HepG2 (cell line): Measurements from ENCODE around the gene SLC4A9. TPM values are rescaled to one million over a fixed set of nuclear protein-coding genes. Genes with fewer than 3 reads are reported as not detected.

Source experiments
- ATAC-seq: fragments of 200-7000 bp; cut with Tn5 transposase; 3 replicates; pipeline ENCODE4 v1.9.1; 2020; ENCODE audit warnings: mild to moderate bottlenecking, moderate library complexity
- Bru-seq: library from RNA; stranded (reverse); fragments of 400-500 nt; gene quantifications from one replicate; lab custom pipeline; 2021; lab: Mats Ljungman, UMichigan
- BruChase-seq, 2 experiments: library from RNA; stranded (reverse); fragments of 400-500 nt; gene quantifications; one replicate each; lab custom pipeline; 2021; lab: Mats Ljungman, UMichigan
- BruUV-seq: library from RNA; stranded (reverse); fragments of 400-500 nt; replicated peaks from 2 replicates; lab custom pipeline; 2021; lab: Mats Ljungman, UMichigan
- CTCF ChIA-PET: fragments of 300-600 bp; formaldehyde crosslinking; extraction: SDS; loops from one replicate; lab custom pipeline; 2021; ENCODE audit warnings: low total read pairs, inconsistent platforms, low intra/inter-chr PET ratio; lab: Yijun Ruan, JAX
- POLR2A ChIA-PET: fragments of 350-600 bp; sonication (Branson Sonifier 250); formaldehyde crosslinking; loops from one replicate; lab custom pipeline; 2020; ENCODE audit warnings: antibody characterized with exemption, inconsistent platforms; lab: Yijun Ruan, JAX
- DNase-seq: peaks from one replicate; pipeline ENCODE4 v3.0.0-alpha.2; 2015; ENCODE audit warnings: low spot score
- FAIRE-seq: peaks from 3 replicates; lab custom pipeline; 2011; peaks lifted over from hg19 to GRCh38; lab: Jason Lieb, UNC
- H2AFZ ChIP-seq: one replicate; pipeline ENCODE4 v1.6.1; 2011; ENCODE audit warnings: low read length, inconsistent platforms
- H3K27ac ChIP-seq: fragments of 300-600 bp; 3 replicates; pipeline ENCODE4 v1.8.0; 2011; ENCODE audit warnings: mixed run types, mild to moderate bottlenecking, mixed read lengths, low read length, inconsistent platforms; ENCODE audit not compliant: insufficient read depth; ENCODE audit errors: extremely low read length
- H3K27me3 ChIP-seq, 2 experiments: fragments of 200-600 bp in 1 of 2; 2 replicates in 1 of 2; 3 replicates in 1 of 2; pipeline versions ENCODE4 v1.6.0 to v1.8.0; 2011; ENCODE audit warnings: low read length in 2 of 2, mild to moderate bottlenecking in 2 of 2, moderate library complexity in 2 of 2, inconsistent platforms in 1 of 2; ENCODE audit not compliant: insufficient read depth in 2 of 2, control insufficient read depth in 1 of 2
- H3K36me3 ChIP-seq, 2 experiments: fragments of 200-600 bp in 1 of 2; replicated peaks in 1 of 2; 2 replicates in 1 of 2; 3 replicates in 1 of 2; pipeline versions ENCODE4 v1.5.1 to v1.8.0; 2011; ENCODE audit warnings: low read length in 2 of 2, inconsistent platforms in 1 of 2; ENCODE audit not compliant: insufficient read depth in 2 of 2, control insufficient read depth in 1 of 2
- H3K4me1 ChIP-seq: 2 replicates; pipeline ENCODE4 v1.5.1; 2012; ENCODE audit warnings: low read length, inconsistent platforms; ENCODE audit not compliant: insufficient read depth
- H3K4me2 ChIP-seq: 2 replicates; pipeline ENCODE4 v1.6.0; 2011; ENCODE audit warnings: low read depth, low read length, inconsistent platforms
- H3K4me3 ChIP-seq, 3 experiments: fragments of 200-600 bp in 1 of 3; sonication (generic), shearing (Covaris generic) in 1 of 3; replicated peaks in 1 of 3; 2 replicates each; pipeline ENCODE4 v1.5.1; 2011 to 2016; ENCODE audit warnings: low read length in 3 of 3, inconsistent platforms in 2 of 3, low read depth in 2 of 3, mild to moderate bottlenecking in 2 of 3, control low read depth in 1 of 3, mixed read lengths in 1 of 3; ENCODE audit not compliant: insufficient read depth in 1 of 3
- H3K79me2 ChIP-seq: one replicate; pipeline ENCODE4 v1.6.1; 2011; ENCODE audit warnings: low read length, inconsistent platforms; ENCODE audit not compliant: insufficient read depth
- H3K9ac ChIP-seq: 2 replicates; pipeline ENCODE4 v1.6.0; 2011; ENCODE audit warnings: mild to moderate bottlenecking, low read depth, low read length, inconsistent platforms; ENCODE audit not compliant: insufficient read depth
- H3K9me3 ChIP-seq: 2 replicates; pipeline ENCODE4 v1.5.1; 2012; ENCODE audit warnings: mild to moderate bottlenecking, low read length
- H4K20me1 ChIP-seq: 2 replicates; pipeline ENCODE4 v1.6.0; 2011; ENCODE audit warnings: inconsistent platforms, mild to moderate bottlenecking, low read length, moderate library complexity; ENCODE audit not compliant: insufficient read depth
- FOSL2 ChIP-seq: sonication (generic); formaldehyde crosslinking; IDR thresholded peaks from 2 replicates; pipeline ENCODE4 v1.4.0; 2020; ENCODE audit warnings: missing genetic modification reagents
- GFI1 ChIP-seq: sonication (generic); formaldehyde crosslinking; IDR thresholded peaks from 2 replicates; pipeline ENCODE4 v1.5.0; 2020; ENCODE audit warnings: missing genetic modification reagents, mild to moderate bottlenecking, borderline replicate concordance
- MAZ ChIP-seq, 2 experiments: sonication (generic) in 1 of 2; formaldehyde crosslinking in 1 of 2; IDR thresholded peaks; 2 replicates each; pipeline versions ENCODE4 v1.5.0 to v1.6.1; 2012 to 2020; ENCODE audit warnings: low read depth in 2 of 2, mild to moderate bottlenecking in 2 of 2, borderline replicate concordance in 1 of 2, improper control_type of control experiment in 1 of 2, low read length in 1 of 2, missing genetic modification reagents in 1 of 2, moderate library complexity in 1 of 2
- MIER2 ChIP-seq: IDR thresholded peaks from 2 replicates; pipeline ENCODE4 v1.6.1; 2016; ENCODE audit warnings: missing biosample characterization, missing genetic modification reagents
- NR3C1 ChIP-seq: sonication (generic); formaldehyde crosslinking; IDR thresholded peaks from 2 replicates; pipeline ENCODE4 v1.4.0; 2020; ENCODE audit warnings: missing genetic modification reagents
- ZNF318 ChIP-seq: sonication (generic); formaldehyde crosslinking; IDR thresholded peaks from 2 replicates; pipeline ENCODE4 v1.4.0; 2020; ENCODE audit warnings: mild to moderate bottlenecking, missing genetic modification reagents
- ZNF691 ChIP-seq: sonication (generic); formaldehyde crosslinking; IDR thresholded peaks from 2 replicates; pipeline ENCODE4 v1.4.0; 2020; ENCODE audit warnings: missing genetic modification reagents, low read depth, mild to moderate bottlenecking, borderline replicate concordance
- WGBS: methylation state at CpG from one replicate; pipeline ENCODE4 v1.1.6; 2017; ENCODE audit warnings: low lambda C conversion rate; 5-methylcytosine and 5-hydroxymethylcytosine counted together
- in situ Hi-C: cut with HindIII; loops from 2 replicates; pipeline ENCODE4 v1.10.0; 2017; ENCODE audit warnings: low pct_unique_long_range_greater_than_20kb; ENCODE audit not compliant: extremely low pct_ligation_motif_present
- intact Hi-C: fragments of 100-400 bp; cut with micrococcal nuclease; formaldehyde crosslinking; loops from one replicate; pipeline ENCODE4 v1.10.0; 2022; ENCODE audit not compliant: unreplicated experiment
- long read RNA-seq, 2 experiments: library from RNA in 1 of 2; library from polyadenylated mRNA in 1 of 2; stranded (forward) in 1 of 2; unstranded in 1 of 2; transcript quantifications; one replicate each; pipeline ENCODE4 v2.0.0, GENCODE V29; 2019 to 2022
- polyA minus RNA-seq, 3 experiments: library from RNA; depleted of rRNA, polyadenylated mRNA; stranded (reverse); fragments of >200 nt; gene quantifications; 2 replicates each; pipeline ENCODE4 v1.2.3, GENCODE V29; 2011; ENCODE audit warnings: low replicate concordance in 1 of 3
- polyA plus RNA-seq, 8 experiments: library from polyadenylated mRNA; depleted of rRNA in 3 of 8; stranded (reverse) in 7 of 8; unstranded in 1 of 8; fragments of >200 nt; fragmentation: Illumina TruSeq in 4 of 8; extraction: Trizol in 4 of 8; gene quantifications; 2 replicates each; pipeline versions ENCODE4 v1.2.1 to v1.2.3, GENCODE V29; 2011 to 2016; ENCODE audit warnings: low read depth in 4 of 8, missing spikeins in 1 of 8, mixed read lengths in 1 of 8; ENCODE audit not compliant: insufficient read depth in 1 of 8
- total RNA-seq, 5 experiments: library from RNA; depleted of rRNA; stranded (reverse); fragments of >200 nt; fragmentation: Illumina TruSeq; extraction: Trizol; gene quantifications; 2 replicates each; pipeline ENCODE4 v1.2.3, GENCODE V29; 2016; ENCODE audit warnings: low read depth in 1 of 5

Gene SLC4A9
- total RNA-seq (2016; rRNA removed; fragmentation: Illumina TruSeq; extraction: Trizol) (not detected in 2 replicates), polyA plus RNA-seq (2011; rRNA removed) (0.05 TPM in 1 of 2 replicates, not detected in the other), polyA minus RNA-seq (2011; rRNA and poly(A)+ RNA removed; ENCODE audit: low replicate concordance) (not detected in 2 replicates), Bru-seq, nascent RNA (percentile 10 among the genes with signal in this experiment), BruChase-seq, experiment 1, labeled RNA remaining after a 6-hour chase (not detected), BruChase-seq, experiment 2, labeled RNA remaining after a 2-hour chase (percentile 6 among the genes with signal in this experiment)
- not detected in 2 replicates for total RNA-seq (2016; cell fraction: cytosol; rRNA removed; fragmentation: Illumina TruSeq; extraction: Trizol; ENCODE audit: low read depth)
- not detected in 2 replicates for total RNA-seq (2016; cell fraction: insoluble cytoplasmic fraction; rRNA removed; fragmentation: Illumina TruSeq; extraction: Trizol)
- not detected in 2 replicates for total RNA-seq (2016; cell fraction: membrane; rRNA removed; fragmentation: Illumina TruSeq; extraction: Trizol)
- not detected in 2 replicates for total RNA-seq (2016; cell fraction: nucleus; rRNA removed; fragmentation: Illumina TruSeq; extraction: Trizol)
- polyA plus RNA-seq (2011; cell fraction: cytosol; rRNA removed) = 0.01 TPM in 1 of 2 replicates, not detected in the other
- 0.10 and 0.40 TPM in 2 replicates for polyA plus RNA-seq (2011; cell fraction: nucleus; rRNA removed)
- polyA plus RNA-seq (2012) = not detected in 2 replicates
- polyA plus RNA-seq (2016; cell fraction: cytosol; fragmentation: Illumina TruSeq; extraction: Trizol; ENCODE audit: low read depth) = not detected in 2 replicates
- not detected in 2 replicates for polyA plus RNA-seq (2016; cell fraction: insoluble cytoplasmic fraction; fragmentation: Illumina TruSeq; extraction: Trizol; ENCODE audit: low read depth)
- polyA plus RNA-seq (2016; cell fraction: membrane; fragmentation: Illumina TruSeq; extraction: Trizol; ENCODE audit: low read depth) = not detected in 2 replicates
- polyA plus RNA-seq (2016; cell fraction: nucleus; fragmentation: Illumina TruSeq; extraction: Trizol; ENCODE audit: insufficient read depth, low read depth) = not detected in 2 replicates
- not detected in 2 replicates for polyA minus RNA-seq (2011; cell fraction: cytosol; rRNA and poly(A)+ RNA removed)
- 0.12 TPM in 1 of 2 replicates, not detected in the other for polyA minus RNA-seq (2011; cell fraction: nucleus; rRNA and poly(A)+ RNA removed)
- long read RNA-seq, experiment 1 = 0 reads
- long read RNA-seq, experiment 2 = 0 reads

GRCh38 chr5:140360101-140360500, at the start of gene SLC4A9:
Gene SLC4A9 (plus strand): TSS chr5:140360194. CDS start chr5:140360237, 43 bp downstream.
- POLR2A ChIA-PET = no interaction called here
- H3K36me3 ChIP-seq = no peaks in the 10 kb centered on the region
- H3K4me2 ChIP-seq = no peak within 1 kb of the TSS
- no peak within 1 kb of the TSS for H3K4me3 ChIP-seq
- no peaks in the 10 kb centered on the region for H4K20me1 ChIP-seq
- no peaks in the 10 kb centered on the region for H3K9me3 ChIP-seq
- intact Hi-C loops = no loop called here
- H2AFZ ChIP-seq = no peak within 1 kb of the TSS
- in situ Hi-C loops = loop anchor here (5.0 to 10.0 kb wide), 2 partner anchors 118 to 375 kb away; no protein-coding TSS in a partner anchor
- CTCF ChIA-PET = no interaction called here
- no CpG with 5 or more reads among the region's 2 CpGs for WGBS
- FAIRE-seq = no peak
- peaks cover 0 to 5% of the 10 kb centered on the region in 2 experiments; a peak in 1 of 5 replicates for H3K27me3 ChIP-seq
- no peak within 1 kb of the TSS for H3K27ac ChIP-seq
- no TSS peak for BruUV-seq
- ATAC-seq = no peak
- H3K4me1 ChIP-seq = peaks cover 45% of the 10 kb centered on the region
- DNase-seq = no peak
- H3K79me2 ChIP-seq = no peaks in the 10 kb centered on the region
- no peak within 1 kb of the TSS for H3K9ac ChIP-seq
- TF ChIP-seq MIER2 (CRISPR knock-in tag) (no peak), FOSL2 (CRISPR knock-in tag) (no peak), MAZ (IDR thresholded peaks at IDR 0.05; ENCODE audit: borderline replicate concordance, low read depth, low read length) (no peak), MAZ (CRISPR knock-in tag; IDR thresholded peaks at IDR 0.05; ENCODE audit: low read depth) (no peak), ZNF318 (CRISPR knock-in tag) (no peak), NR3C1 (no peak), ZNF691 (no peak), GFI1 (no peak)
